PFSK-1 (cell line): ENCODE results near the gene DEFB114.

ENCODE experiments used
- POLR2AphosphoS5 ChIP-seq: IDR thresholded peaks from 2 replicates; pipeline ENCODE4 v1.6.1; 2012; ENCODE audit warnings: low read depth, mild to moderate bottlenecking, control low read depth, low read length, moderate library complexity
- REST ChIP-seq, 2 experiments: IDR thresholded peaks; 2 replicates each; pipeline versions ENCODE4 v1.6.1 to v1.8.0; 2011 to 2012; ENCODE audit warnings: low read depth in 2 of 2, low read length in 2 of 2, control low read depth in 1 of 2, inconsistent platforms in 1 of 2, mild to moderate bottlenecking in 1 of 2, moderate library complexity in 1 of 2; ENCODE audit not compliant: insufficient read depth in 1 of 2
- SIN3A ChIP-seq: IDR thresholded peaks from 2 replicates; pipeline ENCODE4 v1.6.1; 2012; ENCODE audit warnings: mild to moderate bottlenecking, low read length, moderate library complexity, borderline replicate concordance; ENCODE audit not compliant: insufficient read depth
- TAF1 ChIP-seq: IDR thresholded peaks from 2 replicates; pipeline ENCODE4 v1.6.1; 2012; ENCODE audit warnings: low read length, control low read depth, borderline replicate concordance; ENCODE audit not compliant: insufficient read depth

- TF ChIP-seq POLR2AphosphoS5, result no peak
- no peak for TF ChIP-seq SIN3A
- no peak for TF ChIP-seq TAF1
- TF ChIP-seq REST (IDR thresholded peaks at IDR 0.05; ENCODE audit: insufficient read depth in 1 of 2, low read depth in 2 of 2, low read length in 2 of 2), result no peak
These were observed 8.1 kb downstream of the DEFB114 start for GRCh38 chr6:49955847-49956246.
